ENCODE data around the gene CALML4.
"Not testable (repeated sequence)": the region's sequence is repeated elsewhere in the genome, so short reads cannot be mapped to it uniquely, and the experiment has no call there.

The CALML4 gene

DNA sequence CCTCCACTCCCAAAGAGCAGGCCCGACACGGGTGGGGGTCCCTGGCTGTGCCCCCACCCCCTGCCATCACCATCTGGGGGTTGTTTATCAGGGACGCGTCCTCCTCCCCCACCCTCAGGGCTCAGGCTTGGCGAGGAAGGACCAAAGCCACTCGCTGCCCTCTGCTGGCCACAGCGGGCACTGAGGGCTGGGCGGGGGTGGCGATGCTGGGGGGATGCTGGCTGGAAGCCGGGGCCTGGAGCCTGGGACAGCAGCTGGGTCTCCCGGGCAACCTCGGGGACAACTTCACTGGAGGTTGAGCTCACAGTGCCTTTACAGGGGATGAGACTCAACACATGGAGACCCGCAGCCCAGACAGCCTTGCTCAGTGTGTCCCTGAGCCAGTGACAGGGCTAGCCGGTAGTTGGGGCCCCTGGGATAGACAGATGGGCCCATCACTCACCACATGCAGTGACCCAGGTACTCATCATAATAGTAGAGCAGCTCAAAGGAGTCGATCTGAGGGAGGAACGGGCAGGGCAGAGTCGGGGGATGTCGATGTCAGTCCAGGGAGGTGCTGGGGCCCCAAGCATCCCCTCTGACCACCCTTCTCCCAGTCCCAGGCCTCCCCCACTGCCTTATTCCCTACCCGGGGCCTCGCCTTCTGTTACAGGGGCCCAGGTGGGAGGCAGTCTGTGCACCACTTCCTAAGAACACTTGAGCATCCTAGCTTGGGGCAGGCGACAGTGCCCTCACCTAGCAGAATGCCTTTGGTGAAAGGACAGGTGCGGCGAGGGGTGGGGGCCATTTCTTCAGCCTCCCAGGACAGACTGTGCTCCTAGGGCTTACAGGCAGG is 5.9 kb upstream of the CALML4 start:
- intact Hi-C loops (cut with DNase I): no loop called here
- peak; percentile 64 to 94 (median 88) for DNase-seq

DNA sequence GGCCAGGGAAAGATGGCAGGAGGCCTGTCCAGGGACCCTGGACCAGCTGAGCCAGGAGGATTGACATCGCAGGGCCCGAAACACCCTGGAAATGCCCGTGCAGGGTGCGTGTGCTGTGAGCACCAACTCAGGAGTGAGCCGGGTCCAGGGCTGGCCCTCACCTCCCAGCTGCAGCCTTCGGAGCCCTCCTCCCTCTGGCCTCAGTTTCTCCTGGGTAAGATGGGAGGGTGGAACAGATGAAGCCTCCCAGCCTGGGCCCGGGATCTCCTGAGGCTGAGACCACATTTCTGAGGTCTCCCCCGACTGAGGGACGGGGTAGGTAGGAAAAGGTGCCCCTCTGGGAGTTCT is 5.3 kb upstream of the CALML4 start:
- DNase-seq: peak in 2 of 42 donors; percentile 7 to 34
- intact Hi-C loops (cut with DNase I): no loop called here

DNA sequence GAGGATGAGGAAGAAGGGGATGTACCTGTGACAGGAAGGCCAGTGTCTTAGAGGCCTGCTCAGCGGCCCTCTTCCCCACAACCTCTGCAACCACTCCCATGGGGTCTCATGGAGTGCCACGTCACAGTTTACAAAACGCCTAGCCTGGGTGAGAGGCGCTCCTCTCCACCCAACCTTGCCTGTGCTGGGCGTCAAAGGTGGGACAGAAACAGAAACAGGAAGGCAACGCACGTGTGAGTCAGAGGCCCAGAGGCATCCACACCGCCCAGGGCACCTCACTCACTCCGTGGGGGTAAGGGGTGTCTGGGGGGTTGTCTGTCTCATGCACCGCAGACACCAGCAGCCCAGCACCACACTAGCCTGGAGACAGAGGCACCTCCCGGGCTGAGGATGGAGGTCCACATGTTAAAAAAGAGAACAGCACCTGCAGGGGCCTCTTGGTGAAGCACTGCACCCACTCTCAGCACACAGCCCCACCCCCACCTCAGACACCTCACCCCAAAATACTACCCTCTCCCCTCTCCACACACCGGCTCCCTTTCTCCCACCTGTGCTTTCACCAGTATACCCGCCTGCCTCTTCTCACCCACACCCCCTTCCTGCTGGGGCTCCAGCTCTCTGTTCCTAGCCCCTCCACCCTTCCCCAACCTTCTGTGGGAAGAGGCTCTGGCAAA is 4.7 kb upstream of the CALML4 start:
- DNase-seq: peak in 3 of 42 donors; percentile 4 to 40 (median 17)

DNA sequence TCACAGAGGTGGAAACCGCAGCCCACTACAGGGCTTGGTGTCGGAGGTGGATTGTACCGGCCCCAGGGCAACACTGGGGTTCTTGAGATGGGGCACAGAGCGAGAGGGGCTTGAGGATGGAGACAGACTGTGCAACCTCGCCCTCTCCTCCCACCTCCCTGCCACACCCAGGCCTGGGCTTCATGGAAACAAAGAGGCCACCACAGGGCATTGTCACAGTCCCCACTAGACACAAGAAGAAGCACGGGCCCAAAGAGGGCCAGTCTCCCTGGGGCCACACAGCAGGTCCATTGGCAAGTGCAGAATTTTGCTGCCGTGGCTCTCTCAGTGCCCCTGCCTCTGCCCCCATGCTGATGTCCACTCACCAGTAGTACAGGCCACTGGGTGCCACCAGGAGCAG is 4.1 kb upstream of the CALML4 start:
- intact Hi-C loops (cut with DNase I): no loop called here
- DNase-seq: peak in 3 of 42 donors; percentile 2 to 34 (median 19)

More for the DNA sequence above, 4.7 kb upstream of the CALML4 start:
- intact Hi-C loops (cut with DNase I): no loop called here

DNA sequence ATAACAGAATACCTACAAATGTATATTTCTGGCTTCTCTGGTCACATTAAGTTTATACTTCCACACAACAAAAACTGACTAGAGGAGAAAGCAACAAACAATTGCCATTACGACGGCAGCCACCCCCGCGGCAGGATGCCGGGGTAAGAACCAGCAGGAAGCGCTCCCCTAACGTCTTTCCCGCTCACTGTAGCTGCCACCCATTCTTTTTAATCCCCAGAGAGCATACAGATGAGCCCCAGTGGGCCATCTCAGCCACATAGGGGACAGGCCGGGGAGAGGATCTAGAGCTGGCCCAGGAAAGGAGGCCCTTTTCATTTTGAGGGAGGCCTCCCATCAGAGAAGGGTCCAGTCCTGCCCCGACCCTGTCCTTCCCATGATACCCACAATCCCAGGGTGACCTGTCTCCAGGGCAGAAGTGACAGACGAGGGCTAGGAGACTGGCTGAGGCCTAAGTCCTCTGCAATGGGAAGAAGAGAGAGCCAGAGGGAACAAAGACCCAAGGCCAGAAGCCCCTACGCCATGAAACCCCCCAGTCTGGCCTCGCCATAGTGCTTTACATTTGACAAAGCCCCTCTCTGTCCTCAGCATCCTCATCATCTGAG is 3.6 kb upstream of the CALML4 start:
- peak in 5 of 42 donors; percentile 7 to 29 (median 14) for DNase-seq
- intact Hi-C loops (cut with DNase I): no loop called here

DNA sequence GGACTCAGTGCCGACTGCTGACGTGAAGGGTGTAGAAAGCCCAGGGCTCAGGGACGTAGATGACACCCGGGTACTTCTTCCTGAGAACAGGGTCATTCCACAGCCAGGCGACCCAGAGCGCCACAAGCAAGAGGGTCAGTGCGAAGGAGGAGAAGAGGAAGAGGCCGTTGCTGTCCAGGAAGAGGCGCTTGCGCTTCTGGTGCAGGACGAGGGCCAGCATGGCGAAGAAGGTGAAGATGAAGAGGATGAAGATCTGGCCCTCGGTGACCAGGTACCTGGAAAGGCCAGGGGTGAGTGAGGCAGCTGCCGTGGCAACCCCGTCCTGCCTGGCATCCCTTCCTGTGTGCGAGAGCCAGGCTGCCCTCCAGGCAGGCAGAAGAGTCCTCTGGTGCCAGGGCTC is 3.0 kb upstream of the CALML4 start:
- DNase-seq: peak in 7 of 42 donors; percentile 6 to 37 (median 22)
- intact Hi-C loops (cut with DNase I): no loop called here

DNA sequence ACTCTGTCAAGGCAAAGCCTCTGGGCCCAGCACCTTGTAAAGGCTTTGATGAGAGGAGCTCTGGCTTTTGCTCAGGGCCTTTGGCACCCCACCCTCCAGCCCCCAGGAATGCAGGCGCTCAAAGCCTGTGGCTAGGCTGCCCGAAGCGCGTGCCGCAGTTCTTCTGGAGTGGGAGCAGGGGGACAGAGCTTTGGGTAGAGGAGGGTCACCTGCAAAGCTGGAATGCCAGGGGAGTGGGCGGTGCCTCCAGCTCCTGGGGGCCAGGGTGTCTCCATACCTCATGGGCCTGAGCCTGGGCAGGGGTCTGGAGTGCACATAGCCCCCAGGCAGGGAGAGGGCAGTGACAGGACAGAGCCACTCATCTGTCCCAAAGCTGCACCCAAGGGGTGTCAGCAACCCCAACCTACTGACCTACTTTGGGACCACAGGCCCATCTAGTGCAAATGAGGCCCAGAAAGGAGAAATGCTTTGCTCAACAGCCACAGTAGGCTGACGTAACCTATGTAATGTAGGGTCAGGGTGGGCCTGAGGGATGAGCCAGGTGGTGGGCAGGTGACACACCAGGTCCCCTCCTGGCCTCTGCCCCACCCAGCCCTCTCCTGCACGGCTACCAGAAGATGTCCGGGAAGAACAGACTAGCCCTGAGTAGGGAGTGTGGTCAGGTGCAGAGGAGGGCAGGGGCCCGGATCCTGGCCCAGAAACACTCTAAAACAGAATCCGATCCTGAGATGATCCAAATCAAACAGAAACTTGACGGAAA is 2.2 kb upstream of the CALML4 start:
- DNase-seq: peak in 2 of 42 donors; percentile 21 to 34
- intact Hi-C loops (cut with DNase I): no loop called here

DNA sequence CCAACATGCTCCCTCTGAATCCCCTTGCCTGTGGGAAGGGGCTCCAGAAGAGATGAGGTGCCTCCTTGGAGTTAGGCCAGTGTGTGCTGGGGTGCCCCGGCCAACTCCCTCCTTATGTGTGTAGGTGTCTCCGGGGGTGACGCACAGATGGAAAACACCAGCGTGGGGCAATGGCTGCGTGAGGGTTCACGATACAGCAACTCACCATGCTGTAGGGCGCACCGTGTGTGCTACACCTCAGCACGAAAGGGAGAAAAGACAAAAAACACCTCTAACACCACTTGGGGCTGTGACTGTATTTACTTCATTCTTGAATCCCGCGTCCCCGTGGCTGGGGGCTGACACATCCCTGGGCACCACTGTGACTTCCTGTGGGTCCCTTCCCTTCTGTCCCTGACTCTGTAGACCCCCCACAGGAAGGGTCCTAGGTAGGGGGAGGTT is 1.6 kb upstream of the CALML4 start:
- peak in 2 of 42 donors; percentile 9 to 32 for DNase-seq
- intact Hi-C loops (cut with DNase I): no loop called here

DNA sequence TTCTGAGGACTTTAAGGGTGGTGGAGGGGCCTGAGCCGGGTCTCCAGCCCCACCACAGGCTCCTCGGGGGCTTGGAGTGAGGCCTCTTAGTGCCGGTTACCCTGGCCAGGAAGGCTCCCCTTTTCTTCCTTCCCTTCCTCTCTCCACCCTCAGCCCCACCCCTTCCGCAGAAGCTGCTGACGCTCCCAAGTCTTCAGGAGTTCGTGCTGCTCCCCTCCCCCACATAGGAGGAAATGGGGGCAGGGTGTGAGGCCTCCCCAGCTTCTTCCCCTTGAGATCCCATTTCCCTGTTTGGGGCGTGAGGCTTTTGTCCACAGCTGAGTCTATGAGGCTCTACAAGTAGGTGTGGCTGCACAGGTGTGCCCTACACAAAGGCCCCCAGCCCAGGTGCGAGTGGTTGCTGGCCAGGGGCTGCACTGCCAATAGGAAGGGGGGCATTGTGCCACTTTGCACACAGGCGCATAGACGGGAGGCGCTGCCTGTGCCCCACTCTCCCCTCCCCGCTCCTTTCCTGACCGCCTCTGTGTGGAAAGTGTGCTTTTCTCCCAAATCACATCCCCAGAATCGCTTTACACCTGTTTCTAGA is 915 bp upstream of the CALML4 start:
- intact Hi-C loops (cut with DNase I): no loop called here
- peak in 27 of 42 donors; percentile 29 to 68 (median 49) for DNase-seq

DNA sequence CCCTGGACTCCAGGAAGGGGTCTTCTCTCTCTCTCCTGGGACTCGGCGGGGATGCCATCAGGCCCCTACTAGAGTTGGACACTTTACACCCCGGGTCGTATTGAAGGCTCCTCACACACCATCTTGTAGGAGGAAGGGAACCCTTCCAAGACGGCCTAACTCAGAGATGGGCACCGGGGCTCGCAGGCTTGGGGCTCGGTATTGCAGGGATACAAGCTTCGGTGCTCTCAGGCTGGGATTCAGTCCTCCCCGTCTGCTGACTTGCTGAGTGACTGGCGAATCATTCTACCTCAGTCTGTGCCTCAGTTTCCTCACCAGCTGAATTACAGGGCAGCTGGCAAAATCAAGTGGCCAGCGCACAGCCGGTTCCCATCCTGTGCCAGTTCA is 419 bp upstream of the CALML4 start:
- peak in 1 of 42 donors; percentile 29 for DNase-seq
- intact Hi-C loops (cut with DNase I): no loop called here

DNA sequence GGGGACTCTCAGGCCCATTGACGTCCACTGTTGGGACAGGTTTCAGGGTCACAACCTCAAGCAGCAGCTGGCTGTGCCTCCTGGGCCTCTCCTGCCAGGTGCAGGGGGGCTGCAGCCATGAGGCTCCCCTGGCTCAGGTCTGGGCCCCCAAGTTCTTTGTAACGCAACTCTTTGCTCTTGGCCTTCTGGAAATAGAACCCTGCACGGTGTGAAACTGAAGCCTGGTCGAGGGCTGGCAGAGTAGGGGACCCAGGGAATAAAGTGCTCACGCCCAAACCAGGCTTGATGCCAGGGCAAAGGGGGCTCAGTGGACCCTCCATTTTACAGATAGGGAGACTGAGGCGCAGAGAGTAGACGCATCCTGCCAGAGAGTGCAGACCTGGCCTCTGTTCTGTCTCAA is 771 bp downstream of the CALML4 start:
- peak in 1 of 42 donors; percentile 21 for DNase-seq

DNA sequence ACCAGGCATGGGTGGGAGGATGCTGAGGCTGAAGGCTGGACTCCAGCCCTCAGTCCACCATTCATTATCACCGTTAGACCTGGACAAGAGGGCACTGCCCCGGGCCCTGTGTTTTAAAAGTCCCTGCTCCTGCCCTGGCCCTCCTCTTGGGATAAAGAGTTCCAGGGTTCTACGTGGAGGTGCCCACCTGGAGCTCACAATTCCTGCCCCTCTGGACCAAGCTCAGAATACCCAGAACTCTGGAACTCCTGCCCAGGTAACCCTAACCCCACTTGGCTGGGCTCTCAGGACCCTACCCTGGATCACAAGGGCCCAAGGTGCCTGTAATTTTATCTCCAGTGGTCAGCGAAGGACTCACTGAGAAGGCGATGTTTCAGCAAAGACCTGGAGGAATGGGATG is 1.2 kb downstream of the CALML4 start:
- intact Hi-C loops (cut with DNase I): no loop called here

More for the DNA sequence above, 771 bp downstream of the CALML4 start:
- intact Hi-C loops (cut with DNase I): no loop called here

DNA sequence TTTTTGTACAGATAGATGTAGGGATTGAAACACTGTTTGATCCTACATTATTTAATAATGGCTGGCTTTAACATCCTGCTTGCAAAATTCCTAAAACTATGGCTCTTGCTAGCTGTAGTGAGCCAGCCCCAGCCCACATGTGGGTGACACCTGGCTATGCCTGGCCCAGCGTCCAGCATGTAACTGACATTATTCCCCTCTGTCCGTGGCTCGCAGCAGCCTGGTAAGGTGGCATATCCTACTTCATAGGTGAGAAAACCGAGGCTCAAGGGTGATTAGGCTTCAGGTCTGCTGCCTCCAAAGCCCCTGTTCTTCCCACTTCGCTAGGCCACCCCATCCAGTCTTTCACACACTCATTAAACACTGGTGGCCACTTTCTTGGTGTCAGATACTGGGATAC is 1.6 kb downstream of the CALML4 start:
- intact Hi-C loops (cut with DNase I): no loop called here
- DNase-seq: peak in 1 of 42 donors; percentile 11

More for the DNA sequence above, 1.2 kb downstream of the CALML4 start:
- peak in 1 of 42 donors; percentile 12 for DNase-seq

DNA sequence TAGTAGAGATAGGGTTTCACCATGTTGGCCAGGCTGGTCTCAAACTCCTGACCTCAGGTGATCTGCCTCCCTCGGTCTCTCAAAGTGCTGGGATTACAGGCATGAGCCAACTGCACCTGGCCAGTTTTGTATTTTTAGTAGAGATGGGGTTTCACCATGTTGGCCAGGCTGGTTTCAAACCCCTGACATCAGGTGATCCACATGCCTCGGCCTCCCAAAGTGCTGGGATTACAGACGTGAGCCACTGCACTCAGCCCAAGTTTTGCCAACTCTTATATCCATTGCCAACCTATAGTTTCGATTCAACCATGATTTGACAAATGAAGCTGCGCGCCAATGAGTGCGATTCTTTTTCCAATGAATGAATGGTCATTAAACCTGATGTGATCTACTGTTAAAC is 2.1 kb downstream of the CALML4 start:
- DNase-seq: peak in 1 of 42 donors; percentile 23
- intact Hi-C loops (cut with DNase I): not testable (repeated sequence)

DNA sequence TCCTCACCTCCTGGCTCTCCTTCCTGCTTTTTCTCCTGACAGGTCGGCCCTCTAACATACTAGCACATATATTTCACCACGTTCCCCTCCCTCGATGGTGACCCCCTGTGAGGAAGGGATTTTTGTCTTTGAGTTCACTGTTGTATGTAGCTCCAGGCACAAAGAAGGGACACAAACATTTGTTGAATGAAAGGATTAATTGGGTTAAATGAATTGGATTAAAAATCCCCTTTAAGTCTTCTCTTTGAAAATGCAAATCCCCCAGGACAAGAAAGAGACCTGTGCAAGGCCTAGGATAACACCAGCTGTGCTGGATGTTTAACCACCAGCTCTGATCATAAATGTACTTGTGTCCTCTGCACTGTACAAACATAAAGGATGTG is 3.3 kb downstream of the CALML4 start:
- no peak for DNase-seq
- intact Hi-C loops (cut with DNase I): no loop called here

DNA sequence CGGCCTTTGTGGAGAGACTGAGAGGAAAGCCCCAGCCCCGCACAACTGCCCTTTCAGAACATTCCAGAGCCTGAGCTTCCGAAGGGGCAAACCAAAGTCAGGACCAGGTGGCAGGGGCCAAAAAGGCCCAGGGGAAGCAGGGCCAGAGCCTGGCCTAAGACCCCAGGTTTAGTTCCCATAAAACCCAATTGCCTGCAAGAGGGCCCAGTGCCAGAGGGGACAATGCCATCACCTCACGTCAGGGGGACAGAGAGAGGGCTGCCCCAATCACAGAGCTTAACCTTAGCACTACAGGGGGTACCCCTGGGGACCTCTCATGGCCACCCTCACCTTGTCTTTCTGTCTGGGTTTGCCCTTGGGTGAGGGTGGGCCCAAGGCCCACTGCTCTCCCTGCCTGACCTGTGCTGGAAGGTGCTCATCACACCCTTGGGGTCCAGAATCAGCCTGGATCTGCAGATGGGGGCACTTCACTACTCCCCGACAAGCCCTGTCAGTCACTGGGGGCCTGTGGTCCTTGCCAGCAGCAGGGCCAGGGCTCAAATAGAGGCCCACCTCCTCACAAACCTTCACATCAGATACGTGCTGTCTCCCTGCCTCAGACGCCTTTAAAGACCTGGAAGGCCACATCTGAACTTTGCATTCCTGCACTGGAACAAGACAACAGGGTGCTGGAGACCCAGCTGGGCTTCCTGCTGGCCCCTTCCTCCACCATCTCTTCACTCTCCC is 3.8 kb downstream of the CALML4 start:
- peak in 2 of 42 donors; percentile 24 to 28 for DNase-seq

DNA sequence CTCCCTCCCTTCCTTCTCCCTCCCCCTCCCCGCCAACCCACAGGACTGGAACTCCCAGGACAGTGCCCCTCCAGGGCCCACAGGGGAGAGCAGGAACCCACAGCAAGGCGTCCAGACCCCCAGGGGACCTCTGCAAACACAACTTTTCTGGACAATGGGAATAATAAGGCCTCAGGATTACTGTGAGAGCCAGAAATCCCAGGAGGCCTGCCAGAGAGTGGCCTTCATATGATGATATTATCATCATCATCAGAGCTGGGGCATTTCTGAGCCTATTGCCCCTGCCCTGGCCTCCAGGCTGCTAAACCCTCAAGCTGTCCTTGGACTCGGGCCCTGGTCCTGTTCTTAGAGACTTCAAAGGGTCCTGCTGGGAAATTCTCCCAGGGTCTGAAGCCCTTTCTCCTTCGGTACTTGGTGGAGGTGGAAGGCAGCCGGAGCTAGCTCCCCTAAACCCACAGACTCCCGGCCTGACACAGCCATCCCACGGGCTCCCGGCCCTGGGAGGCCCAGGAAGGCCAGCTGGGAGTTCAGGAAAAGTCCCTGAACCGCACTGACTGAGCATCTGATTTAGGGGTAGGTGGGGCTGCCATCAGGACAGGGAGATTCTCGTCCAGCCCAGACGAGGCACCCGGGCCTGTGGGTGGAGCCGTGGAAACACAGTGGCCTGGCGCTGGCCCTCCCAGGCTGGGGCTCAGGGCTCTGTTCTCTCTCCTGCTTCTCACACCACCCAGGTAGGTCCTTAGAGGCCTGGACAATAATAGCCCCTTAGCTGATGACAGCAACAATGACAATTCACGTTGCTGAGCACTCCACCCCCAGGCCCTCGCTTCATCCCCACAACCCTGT is 4.9 kb downstream of the CALML4 start:
- peak in 2 of 42 donors; percentile 15 to 37 for DNase-seq
- intact Hi-C loops (cut with DNase I): no loop called here

More for the DNA sequence above, 3.8 kb downstream of the CALML4 start:
- intact Hi-C loops (cut with DNase I): no loop called here
